ENCODE data around the gene SYCE1L.

- TF ChIP-seq CTCF (IDR thresholded peaks at IDR 0.05; ENCODE audit: low read length) (no peak), EZH2 (IDR thresholded peaks at IDR 0.05; ENCODE audit: borderline replicate concordance, low read length) (no peak)
These were observed 51.2 kb downstream of the SYCE1L start for GRCh38 chr16:77250400-77250799.

Data from OCI-LY1 (cell line).